HepG2 (cell line): Measurements from ENCODE around the gene AAMP. TPM values are rescaled to one million over a fixed set of nuclear protein-coding genes. Genes with fewer than 3 reads are reported as not detected.

ENCODE experiments used
- ATM ChIP-seq: fragments of 450-650 bp; IDR thresholded peaks from 2 replicates; pipeline ENCODE4 v1.7.1; 2017; ENCODE audit warnings: mild to moderate bottlenecking, borderline replicate concordance
- E2F5 ChIP-seq: sonication (generic); formaldehyde crosslinking; conservative IDR thresholded peaks from 2 replicates; pipeline ENCODE4 v1.4.0; 2020; ENCODE audit warnings: missing genetic modification reagents
- EEA1 ChIP-seq: sonication (generic); formaldehyde crosslinking; IDR thresholded peaks from 2 replicates; pipeline ENCODE4 v1.5.1; 2020; ENCODE audit warnings: mild to moderate bottlenecking, missing genetic modification reagents, borderline replicate concordance
- ISX ChIP-seq: sonication (generic); formaldehyde crosslinking; conservative IDR thresholded peaks from 2 replicates; pipeline ENCODE4 v1.5.0; 2020; ENCODE audit warnings: missing genetic modification reagents
- MTA1 ChIP-seq: sonication (generic); formaldehyde crosslinking; IDR thresholded peaks from 2 replicates; pipeline ENCODE4 v1.4.0; 2020; ENCODE audit warnings: missing genetic modification reagents, mild to moderate bottlenecking, borderline replicate concordance
- MTF1 ChIP-seq: sonication (generic); formaldehyde crosslinking; IDR thresholded peaks from 2 replicates; pipeline ENCODE4 v1.5.0; 2020; ENCODE audit warnings: missing genetic modification reagents
- RERE ChIP-seq: IDR thresholded peaks from 2 replicates; pipeline ENCODE4 v1.6.1; 2016; ENCODE audit warnings: low read depth, missing genetic modification reagents, missing compliant biosample characterization
- SALL2 ChIP-seq: sonication (generic); formaldehyde crosslinking; IDR thresholded peaks from 2 replicates; pipeline ENCODE4 v1.8.1; 2023; ENCODE audit warnings: mild to moderate bottlenecking, missing genetic modification reagents, inconsistent platforms
- SMARCE1 ChIP-seq: fragments of 450-650 bp; IDR thresholded peaks from 2 replicates; pipeline ENCODE4 v1.6.1; 2017; ENCODE audit warnings: borderline replicate concordance
- ZNF280B ChIP-seq: sonication (generic); formaldehyde crosslinking; IDR thresholded peaks from 2 replicates; pipeline ENCODE4 v1.5.0; 2020; ENCODE audit warnings: missing genetic modification reagents, mild to moderate bottlenecking, borderline replicate concordance
- ZNF713 ChIP-seq: sonication (generic); formaldehyde crosslinking; IDR thresholded peaks from 2 replicates; pipeline ENCODE4 v1.4.0; 2020; ENCODE audit warnings: mild to moderate bottlenecking, missing genetic modification reagents
- polyA plus RNA-seq, 8 experiments: library from polyadenylated mRNA; depleted of rRNA in 3 of 8; stranded (reverse) in 7 of 8; unstranded in 1 of 8; fragments of >200 nt; fragmentation: Illumina TruSeq in 4 of 8; extraction: Trizol in 4 of 8; gene quantifications; 2 replicates each; pipeline versions ENCODE4 v1.2.1 to v1.2.3, GENCODE V29; 2011 to 2016; ENCODE audit warnings: low read depth in 4 of 8, missing spikeins in 1 of 8, mixed read lengths in 1 of 8; ENCODE audit not compliant: insufficient read depth in 1 of 8
- total RNA-seq, 5 experiments: library from RNA; depleted of rRNA; stranded (reverse); fragments of >200 nt; fragmentation: Illumina TruSeq; extraction: Trizol; gene quantifications; 2 replicates each; pipeline ENCODE4 v1.2.3, GENCODE V29; 2016; ENCODE audit warnings: low read depth in 1 of 5
- TF ChIP-seq, protein P1 (sequence below): sonication (generic); formaldehyde crosslinking; IDR thresholded peaks from 2 replicates; pipeline ENCODE4 v1.4.0; 2020; ENCODE audit warnings: missing genetic modification reagents

The AAMP gene
- total and polyA plus RNA-seq, 2 of the 13 experiments (the other 11 are each of a cell fraction or from before 2014, with no cell fraction given), result 110 to 186 TPM

GRCh38 chr2:218301176-218301819 lies 31.4 kb upstream of the AAMP start (continued):
- TF ChIP-seq ZNF280B (CRISPR knock-in tag) (no peak), E2F5 (no peak), RERE (no peak), EEA1 (no peak), ZNF713 (CRISPR knock-in tag) (0 out of 2 replicates have a peak, but pooled peaks have one; percentile 52), ISX (CRISPR knock-in tag) (no peak), ATM (no peak), SMARCE1 (no peak), MTA1 (CRISPR knock-in tag) (no peak), SALL2 (CRISPR knock-in tag) (peak; percentile 57; the same call in 1 of the 2 replicates), MTF1 (CRISPR knock-in tag) (no peak)
- TF ChIP-seq, protein P1, sequence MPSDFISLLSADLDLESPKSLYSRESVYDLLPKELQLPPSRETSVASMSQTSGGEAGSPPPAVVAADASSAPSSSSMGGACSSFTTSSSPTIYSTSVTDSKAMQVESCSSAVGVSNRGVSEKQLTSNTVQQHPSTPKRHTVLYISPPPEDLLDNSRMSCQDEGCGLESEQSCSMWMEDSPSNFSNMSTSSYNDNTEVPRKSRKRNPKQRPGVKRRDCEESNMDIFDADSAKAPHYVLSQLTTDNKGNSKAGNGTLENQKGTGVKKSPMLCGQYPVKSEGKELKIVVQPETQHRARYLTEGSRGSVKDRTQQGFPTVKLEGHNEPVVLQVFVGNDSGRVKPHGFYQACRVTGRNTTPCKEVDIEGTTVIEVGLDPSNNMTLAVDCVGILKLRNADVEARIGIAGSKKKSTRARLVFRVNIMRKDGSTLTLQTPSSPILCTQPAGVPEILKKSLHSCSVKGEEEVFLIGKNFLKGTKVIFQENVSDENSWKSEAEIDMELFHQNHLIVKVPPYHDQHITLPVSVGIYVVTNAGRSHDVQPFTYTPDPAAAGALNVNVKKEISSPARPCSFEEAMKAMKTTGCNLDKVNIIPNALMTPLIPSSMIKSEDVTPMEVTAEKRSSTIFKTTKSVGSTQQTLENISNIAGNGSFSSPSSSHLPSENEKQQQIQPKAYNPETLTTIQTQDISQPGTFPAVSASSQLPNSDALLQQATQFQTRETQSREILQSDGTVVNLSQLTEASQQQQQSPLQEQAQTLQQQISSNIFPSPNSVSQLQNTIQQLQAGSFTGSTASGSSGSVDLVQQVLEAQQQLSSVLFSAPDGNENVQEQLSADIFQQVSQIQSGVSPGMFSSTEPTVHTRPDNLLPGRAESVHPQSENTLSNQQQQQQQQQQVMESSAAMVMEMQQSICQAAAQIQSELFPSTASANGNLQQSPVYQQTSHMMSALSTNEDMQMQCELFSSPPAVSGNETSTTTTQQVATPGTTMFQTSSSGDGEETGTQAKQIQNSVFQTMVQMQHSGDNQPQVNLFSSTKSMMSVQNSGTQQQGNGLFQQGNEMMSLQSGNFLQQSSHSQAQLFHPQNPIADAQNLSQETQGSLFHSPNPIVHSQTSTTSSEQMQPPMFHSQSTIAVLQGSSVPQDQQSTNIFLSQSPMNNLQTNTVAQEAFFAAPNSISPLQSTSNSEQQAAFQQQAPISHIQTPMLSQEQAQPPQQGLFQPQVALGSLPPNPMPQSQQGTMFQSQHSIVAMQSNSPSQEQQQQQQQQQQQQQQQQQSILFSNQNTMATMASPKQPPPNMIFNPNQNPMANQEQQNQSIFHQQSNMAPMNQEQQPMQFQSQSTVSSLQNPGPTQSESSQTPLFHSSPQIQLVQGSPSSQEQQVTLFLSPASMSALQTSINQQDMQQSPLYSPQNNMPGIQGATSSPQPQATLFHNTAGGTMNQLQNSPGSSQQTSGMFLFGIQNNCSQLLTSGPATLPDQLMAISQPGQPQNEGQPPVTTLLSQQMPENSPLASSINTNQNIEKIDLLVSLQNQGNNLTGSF, result no peak
